ENCODE results near the gene XRCC1.
A peak's percentile ranks its signal among the peaks of the same experiment; 100 is the strongest.

Gene XRCC1, protein sequence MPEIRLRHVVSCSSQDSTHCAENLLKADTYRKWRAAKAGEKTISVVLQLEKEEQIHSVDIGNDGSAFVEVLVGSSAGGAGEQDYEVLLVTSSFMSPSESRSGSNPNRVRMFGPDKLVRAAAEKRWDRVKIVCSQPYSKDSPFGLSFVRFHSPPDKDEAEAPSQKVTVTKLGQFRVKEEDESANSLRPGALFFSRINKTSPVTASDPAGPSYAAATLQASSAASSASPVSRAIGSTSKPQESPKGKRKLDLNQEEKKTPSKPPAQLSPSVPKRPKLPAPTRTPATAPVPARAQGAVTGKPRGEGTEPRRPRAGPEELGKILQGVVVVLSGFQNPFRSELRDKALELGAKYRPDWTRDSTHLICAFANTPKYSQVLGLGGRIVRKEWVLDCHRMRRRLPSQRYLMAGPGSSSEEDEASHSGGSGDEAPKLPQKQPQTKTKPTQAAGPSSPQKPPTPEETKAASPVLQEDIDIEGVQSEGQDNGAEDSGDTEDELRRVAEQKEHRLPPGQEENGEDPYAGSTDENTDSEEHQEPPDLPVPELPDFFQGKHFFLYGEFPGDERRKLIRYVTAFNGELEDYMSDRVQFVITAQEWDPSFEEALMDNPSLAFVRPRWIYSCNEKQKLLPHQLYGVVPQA

DNA sequence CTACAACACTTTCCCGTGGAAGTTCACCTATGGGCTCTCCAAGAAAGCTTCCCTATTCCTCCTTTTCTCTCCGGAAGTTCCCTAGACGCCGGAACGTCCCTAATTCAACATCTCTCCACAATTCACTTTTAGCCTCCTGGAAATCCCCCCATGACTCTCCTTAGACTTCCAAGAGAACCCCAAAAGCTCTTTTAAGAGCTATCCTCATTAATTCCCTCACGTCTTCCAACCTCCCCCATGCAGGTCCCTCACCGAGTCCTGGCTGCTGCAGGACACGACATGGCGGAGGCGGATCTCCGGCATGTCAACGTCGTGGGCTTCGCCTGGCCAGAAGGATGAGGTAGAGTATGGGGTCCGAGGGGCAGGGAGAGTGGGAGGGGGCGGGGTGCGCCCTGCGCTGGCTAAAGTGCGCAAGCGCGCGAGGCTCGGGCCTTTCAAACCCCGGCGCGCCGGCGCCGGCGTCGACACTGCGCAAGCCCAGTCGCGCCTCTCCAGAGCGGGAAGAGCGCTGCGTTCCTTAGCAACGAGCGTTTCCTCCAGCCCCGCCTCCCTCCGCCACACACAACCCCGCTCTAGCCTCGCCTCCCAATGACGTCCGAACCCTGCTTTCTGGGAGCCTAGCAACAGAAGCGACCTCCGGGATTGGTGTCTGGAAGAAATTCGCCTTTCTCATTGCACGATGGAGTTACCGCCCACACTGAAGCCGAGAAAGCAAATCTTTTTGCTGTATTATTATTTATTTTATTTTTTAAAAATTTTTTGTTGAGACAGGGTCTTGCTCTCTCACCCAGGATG lies at the start of gene XRCC1, which contains the start of gene PINLYP:
Gene XRCC1, minus strand, starts transcription at position 372 of the 795 bp plus-strand sequence. Its CDS starts 69 bp downstream, at position 303.
Gene PINLYP, plus strand, starts transcription at position 646 of the 795 bp plus-strand sequence. CDS start 1,391 bp downstream, outside the sequence.
- TF ChIP-seq ZFX (IDR thresholded peaks at IDR 0.05; ENCODE audit: borderline replicate concordance) = no peak
- TF ChIP-seq, protein P1, sequence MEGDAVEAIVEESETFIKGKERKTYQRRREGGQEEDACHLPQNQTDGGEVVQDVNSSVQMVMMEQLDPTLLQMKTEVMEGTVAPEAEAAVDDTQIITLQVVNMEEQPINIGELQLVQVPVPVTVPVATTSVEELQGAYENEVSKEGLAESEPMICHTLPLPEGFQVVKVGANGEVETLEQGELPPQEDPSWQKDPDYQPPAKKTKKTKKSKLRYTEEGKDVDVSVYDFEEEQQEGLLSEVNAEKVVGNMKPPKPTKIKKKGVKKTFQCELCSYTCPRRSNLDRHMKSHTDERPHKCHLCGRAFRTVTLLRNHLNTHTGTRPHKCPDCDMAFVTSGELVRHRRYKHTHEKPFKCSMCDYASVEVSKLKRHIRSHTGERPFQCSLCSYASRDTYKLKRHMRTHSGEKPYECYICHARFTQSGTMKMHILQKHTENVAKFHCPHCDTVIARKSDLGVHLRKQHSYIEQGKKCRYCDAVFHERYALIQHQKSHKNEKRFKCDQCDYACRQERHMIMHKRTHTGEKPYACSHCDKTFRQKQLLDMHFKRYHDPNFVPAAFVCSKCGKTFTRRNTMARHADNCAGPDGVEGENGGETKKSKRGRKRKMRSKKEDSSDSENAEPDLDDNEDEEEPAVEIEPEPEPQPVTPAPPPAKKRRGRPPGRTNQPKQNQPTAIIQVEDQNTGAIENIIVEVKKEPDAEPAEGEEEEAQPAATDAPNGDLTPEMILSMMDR (IDR thresholded peaks at IDR 0.05) = no peak
- H3K27ac ChIP-seq = peak within 1 kb of the TSS; percentile 71

DNA sequence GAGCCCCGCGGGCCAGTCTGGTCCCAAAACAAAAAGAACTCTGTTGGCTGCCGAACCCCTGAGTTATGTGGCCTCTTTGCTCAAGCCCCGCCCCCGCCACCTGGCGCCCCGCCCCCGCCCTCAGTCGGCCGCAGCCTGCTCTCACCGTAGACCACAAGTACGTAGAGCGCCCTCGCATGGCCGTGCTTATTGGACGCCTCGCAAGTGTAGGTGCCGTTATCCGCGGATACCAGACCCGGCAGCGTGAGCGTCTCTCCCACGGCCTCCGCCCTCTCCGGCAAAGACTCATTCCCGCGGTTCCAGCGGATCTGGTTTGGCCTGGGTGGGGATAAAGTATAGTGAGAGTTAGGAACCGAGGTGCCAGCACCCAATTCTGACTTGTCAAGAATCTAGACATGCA lies 49.6 kb upstream of the XRCC1 start:
- TF ChIP-seq ZFX (IDR thresholded peaks at IDR 0.05; ENCODE audit: borderline replicate concordance) = no peak
- TF ChIP-seq, protein P1 (IDR thresholded peaks at IDR 0.05) = peak; percentile 80
- peak overlapping the region; percentile 81 for H3K27ac ChIP-seq

DNA sequence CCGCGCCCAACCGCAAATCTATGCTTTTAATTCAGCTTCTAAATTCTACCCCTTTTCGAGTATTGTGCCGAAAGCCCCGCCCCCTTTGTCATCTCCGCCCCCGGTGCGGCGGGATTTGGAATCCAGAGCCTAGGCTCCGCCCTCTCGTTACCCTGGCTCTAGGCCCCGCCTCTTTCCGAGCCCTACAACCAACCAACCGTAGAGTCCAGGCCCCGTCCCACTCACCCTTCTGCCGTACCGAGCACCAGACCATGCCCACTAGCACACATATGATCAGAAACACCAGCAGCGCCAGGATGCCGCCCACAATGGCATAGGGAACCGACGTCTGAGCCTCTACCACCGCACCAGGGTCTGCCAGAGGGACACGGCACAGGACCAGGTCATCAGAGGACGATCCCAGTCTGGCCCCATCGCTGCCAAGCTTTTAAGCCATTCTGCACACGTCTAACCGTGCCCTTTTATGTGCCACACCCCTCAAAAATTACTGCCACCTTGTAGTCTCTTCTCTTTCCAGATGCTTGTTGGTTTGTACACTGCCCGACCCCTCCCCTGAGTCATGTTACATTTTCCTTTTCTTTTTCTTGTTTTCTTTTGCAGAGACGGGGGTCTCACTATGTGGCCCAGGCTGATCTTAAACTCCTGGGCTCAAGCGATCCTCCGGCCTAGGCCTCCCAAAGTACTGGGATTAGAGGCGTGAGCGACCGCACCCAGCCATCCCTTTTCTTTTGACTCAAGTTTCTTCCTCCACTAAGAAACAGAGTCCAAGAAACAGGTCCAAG lies 48.8 kb upstream of the XRCC1 start:
- TF ChIP-seq, protein P1 (IDR thresholded peaks at IDR 0.05) = no peak
- no peak for TF ChIP-seq ZFX (IDR thresholded peaks at IDR 0.05; ENCODE audit: borderline replicate concordance)
- peak overlapping the region; percentile 81 for H3K27ac ChIP-seq

DNA sequence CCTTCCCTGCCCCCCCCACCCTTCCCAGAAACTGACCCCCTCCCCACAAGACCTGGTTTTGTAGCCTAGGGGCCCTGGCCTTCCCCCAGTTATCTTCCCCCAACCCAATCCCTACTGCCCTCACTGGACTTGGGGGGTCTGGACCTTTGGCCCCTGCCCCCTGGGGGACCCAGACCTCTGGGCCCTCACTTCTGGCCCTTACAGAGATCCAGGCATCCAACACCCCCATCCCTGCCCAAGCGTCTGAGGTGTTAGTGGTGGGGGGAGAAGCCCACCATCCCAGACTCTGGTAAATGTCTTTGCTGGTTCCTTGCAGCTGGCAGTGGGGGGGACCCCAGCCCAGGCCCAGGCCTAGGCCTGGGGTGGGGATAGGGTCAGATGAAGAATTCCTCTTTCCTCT lies 47.6 kb upstream of the XRCC1 start:
- no peak for TF ChIP-seq ZFX (IDR thresholded peaks at IDR 0.05; ENCODE audit: borderline replicate concordance)
- TF ChIP-seq, protein P1 (IDR thresholded peaks at IDR 0.05) = no peak
- peak overlapping the region; percentile 81 for H3K27ac ChIP-seq

DNA sequence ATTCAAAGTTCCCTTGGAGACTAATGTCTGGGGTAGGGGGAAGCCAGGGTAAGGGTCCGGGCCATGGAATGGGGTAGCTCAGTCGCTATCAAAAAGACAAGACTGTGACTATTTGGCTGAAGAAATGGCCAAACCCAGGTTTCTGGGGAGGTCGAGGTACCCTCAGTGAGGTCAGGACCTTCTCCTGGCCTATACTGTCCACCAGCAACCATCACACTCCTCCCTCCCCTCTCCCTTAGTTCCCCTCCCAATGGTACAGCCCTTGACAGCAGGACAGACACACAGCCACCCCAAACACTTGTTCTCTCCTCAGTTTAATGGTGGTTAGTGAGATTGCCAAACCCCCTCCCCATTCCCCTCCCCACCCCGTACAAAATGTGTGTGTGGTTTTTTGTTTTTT lies 46.7 kb upstream of the XRCC1 start:
- TF ChIP-seq ZFX (IDR thresholded peaks at IDR 0.05; ENCODE audit: borderline replicate concordance) = no peak
- TF ChIP-seq, protein P1 (IDR thresholded peaks at IDR 0.05) = no peak
- H3K27ac ChIP-seq = peak overlapping the region; percentile 20; the same call in 1 of the 2 replicates

All from 22Rv1 (cell line).